Upper lobe of right lung (tissue), 1 donor: Measurements from ENCODE around the gene CNTNAP2. TPM values are rescaled to one million over a fixed set of nuclear protein-coding genes. Genes with fewer than 3 reads are reported as not detected.

Experiments used
- ATAC-seq: fragments of 200-7000 bp; cut with Tn5 transposase; one replicate; pipeline ENCODE4 v1.9.1; 2020; ENCODE audit warnings: mild to moderate bottlenecking, moderate library complexity
- DNase-seq: peaks from one replicate; pipeline ENCODE4 v3.0.0-alpha.2; 2020
- H3K27ac ChIP-seq: fragments of 200-600 bp; one replicate; pipeline ENCODE4 v1.8.0; 2022
- H3K27me3 ChIP-seq: fragments of 200-600 bp; one replicate; pipeline ENCODE4 v1.8.0; 2022; ENCODE audit warnings: mild to moderate bottlenecking
- H3K36me3 ChIP-seq: fragments of 200-600 bp; one replicate; pipeline ENCODE4 v1.8.0; 2022
- H3K4me1 ChIP-seq: fragments of 200-600 bp; one replicate; pipeline ENCODE4 v1.8.0; 2022
- H3K4me3 ChIP-seq: fragments of 200-600 bp; one replicate; pipeline ENCODE4 v1.8.0; 2022; ENCODE audit warnings: mild to moderate bottlenecking
- H3K9me3 ChIP-seq: fragments of 200-600 bp; one replicate; pipeline ENCODE4 v1.8.0; 2022
- intact Hi-C: fragments of 100-400 bp; cut with DNase I; formaldehyde crosslinking; loops from one replicate; pipeline ENCODE4 v1.11.0; 2022
- total RNA-seq: library from RNA; stranded (reverse); fragmentation: NEBNext Ultra II Directional; extraction: Animal tissue kit (Norgen Biotek cat#: 25700); gene quantifications from one replicate; pipeline ENCODE4 v1.2.1, GENCODE V29; 2021
- TF ChIP-seq, protein P1 (sequence below): fragments of 200-600 bp; IDR thresholded peaks from one replicate; pipeline ENCODE4 v1.8.0; 2022; ENCODE audit warnings: antibody characterized with exemption
- donor health status: DM: no; HTN: yes; CAD: no; lungs with severe emphysema.

CNTNAP2 gene
- total RNA-seq, 1 donor from 2014 or later: 0.41 TPM

DNA sequence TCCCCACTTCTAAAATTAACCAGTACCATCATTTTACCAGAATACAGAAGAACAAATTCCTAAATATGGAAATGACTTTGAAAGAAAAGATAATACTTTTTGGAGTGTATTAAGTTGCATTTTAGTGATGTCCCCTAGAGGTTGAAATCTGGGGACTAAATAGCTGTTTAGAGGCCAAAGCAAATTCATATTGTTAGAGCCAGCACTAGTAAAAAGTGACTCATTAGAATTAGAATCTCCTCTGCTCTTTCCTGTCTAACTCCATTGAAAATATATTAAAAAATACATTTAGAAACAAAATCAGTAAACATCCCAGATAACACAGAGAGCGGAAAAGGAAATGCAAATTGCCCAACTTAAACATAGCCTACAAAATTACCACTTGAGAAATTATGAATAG lies 1284.3 kb downstream of the CNTNAP2 start:
- Histone ChIP-seq H3K36me3 (no peaks in the 10 kb centered on the region), H3K27ac (no peak overlapping the region), H3K27me3 (no peaks in the 10 kb centered on the region), H3K4me3 (no peak overlapping the region), H3K4me1 (no peaks in the 10 kb centered on the region), H3K9me3 (no peaks in the 10 kb centered on the region)
- TF ChIP-seq, protein P1, sequence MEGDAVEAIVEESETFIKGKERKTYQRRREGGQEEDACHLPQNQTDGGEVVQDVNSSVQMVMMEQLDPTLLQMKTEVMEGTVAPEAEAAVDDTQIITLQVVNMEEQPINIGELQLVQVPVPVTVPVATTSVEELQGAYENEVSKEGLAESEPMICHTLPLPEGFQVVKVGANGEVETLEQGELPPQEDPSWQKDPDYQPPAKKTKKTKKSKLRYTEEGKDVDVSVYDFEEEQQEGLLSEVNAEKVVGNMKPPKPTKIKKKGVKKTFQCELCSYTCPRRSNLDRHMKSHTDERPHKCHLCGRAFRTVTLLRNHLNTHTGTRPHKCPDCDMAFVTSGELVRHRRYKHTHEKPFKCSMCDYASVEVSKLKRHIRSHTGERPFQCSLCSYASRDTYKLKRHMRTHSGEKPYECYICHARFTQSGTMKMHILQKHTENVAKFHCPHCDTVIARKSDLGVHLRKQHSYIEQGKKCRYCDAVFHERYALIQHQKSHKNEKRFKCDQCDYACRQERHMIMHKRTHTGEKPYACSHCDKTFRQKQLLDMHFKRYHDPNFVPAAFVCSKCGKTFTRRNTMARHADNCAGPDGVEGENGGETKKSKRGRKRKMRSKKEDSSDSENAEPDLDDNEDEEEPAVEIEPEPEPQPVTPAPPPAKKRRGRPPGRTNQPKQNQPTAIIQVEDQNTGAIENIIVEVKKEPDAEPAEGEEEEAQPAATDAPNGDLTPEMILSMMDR: no peak
- no peak for DNase-seq
- intact Hi-C loops: no loop called here
- no peak for ATAC-seq

DNA sequence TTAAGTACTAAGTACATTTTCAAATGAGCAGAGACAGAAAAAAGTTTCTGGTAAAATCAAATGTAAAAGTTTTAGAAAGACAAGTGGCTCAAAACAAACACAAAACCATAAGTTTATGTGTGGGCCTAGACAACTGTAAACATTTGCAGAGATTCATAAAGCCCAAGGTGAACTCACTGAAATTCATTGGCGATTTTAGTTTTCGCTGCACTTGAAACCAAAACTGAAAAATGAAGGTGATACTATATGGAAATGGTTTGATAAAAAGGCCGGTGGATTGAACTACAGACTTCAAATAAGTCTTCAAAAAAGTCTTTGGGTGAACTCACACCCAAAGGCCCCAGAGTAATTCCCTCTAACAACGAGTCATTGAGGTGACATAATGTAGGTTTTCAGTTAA lies 1289.0 kb downstream of the CNTNAP2 start:
- Histone ChIP-seq H3K27ac (no peak overlapping the region), H3K27me3 (no peaks in the 10 kb centered on the region), H3K4me3 (no peak overlapping the region), H3K36me3 (no peaks in the 10 kb centered on the region), H3K4me1 (no peaks in the 10 kb centered on the region), H3K9me3 (no peaks in the 10 kb centered on the region)
- DNase-seq: no peak
- ATAC-seq: no peak
- intact Hi-C loops: no loop called here
- TF ChIP-seq, protein P1: no peak

DNA sequence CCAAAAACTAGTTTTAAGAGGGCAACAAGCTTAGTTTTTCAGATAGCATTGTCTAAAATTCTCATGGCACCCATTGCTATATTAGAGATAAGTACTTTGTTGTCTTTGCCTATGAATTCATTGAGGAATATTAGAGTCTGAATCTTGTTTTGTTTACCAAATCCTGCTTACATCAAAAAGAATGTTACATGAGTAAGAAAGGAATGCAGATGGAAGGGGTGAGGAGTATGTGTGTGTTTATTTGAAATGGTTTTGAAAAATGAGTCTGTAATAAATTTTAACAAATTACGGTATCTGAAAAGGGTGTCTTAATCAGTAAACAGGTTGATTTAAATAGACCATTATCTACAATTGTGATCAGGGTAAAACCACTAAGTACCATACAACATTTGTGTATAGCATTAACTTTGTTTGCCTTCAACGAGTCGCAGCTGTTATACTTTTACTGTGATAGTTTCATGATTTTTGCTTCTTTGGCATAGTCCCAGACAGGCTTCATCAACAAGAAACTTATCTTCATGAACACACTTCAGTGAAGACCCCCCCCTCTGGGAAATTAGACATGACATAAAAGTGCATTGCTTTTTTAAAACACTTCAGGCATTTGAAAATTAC lies 1290.0 kb downstream of the CNTNAP2 start:
- H3K27me3 ChIP-seq: no peaks in the 10 kb centered on the region
- no peaks in the 10 kb centered on the region for H3K36me3 ChIP-seq
- TF ChIP-seq, protein P1: no peak
- H3K4me3 ChIP-seq: no peak overlapping the region
- DNase-seq: no peak
- no peaks in the 10 kb centered on the region for H3K9me3 ChIP-seq
- H3K27ac ChIP-seq: no peak overlapping the region
- ATAC-seq: no peak
- no peaks in the 10 kb centered on the region for H3K4me1 ChIP-seq
- intact Hi-C loops: no loop called here

DNA sequence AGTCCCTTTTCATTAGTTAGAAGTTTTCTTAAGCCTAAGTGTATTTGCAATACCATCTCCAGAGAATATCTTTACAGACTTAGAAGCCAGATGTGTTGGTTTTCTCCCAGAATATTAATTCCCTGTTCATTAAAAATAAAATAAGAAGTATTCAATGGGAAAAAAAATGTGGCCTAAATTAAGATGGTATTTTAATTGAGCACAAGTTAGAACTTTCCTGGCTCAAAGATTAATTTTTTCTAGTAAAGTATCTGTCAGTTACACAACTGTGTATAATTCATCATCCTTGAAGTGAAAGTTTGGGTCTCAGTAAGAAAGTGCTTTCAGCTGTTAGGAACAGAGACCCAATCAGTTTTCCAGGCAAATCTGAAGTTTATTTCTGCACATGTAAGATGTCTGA lies 1294.5 kb downstream of the CNTNAP2 start:
- no peak overlapping the region for H3K27ac ChIP-seq
- no peaks in the 10 kb centered on the region for H3K4me1 ChIP-seq
- no peaks in the 10 kb centered on the region for H3K36me3 ChIP-seq
- intact Hi-C loops: no loop called here
- DNase-seq (no peak), ATAC-seq (no peak)
- no peak overlapping the region for H3K4me3 ChIP-seq
- TF ChIP-seq, protein P1: no peak
- H3K27me3 ChIP-seq: no peaks in the 10 kb centered on the region
- H3K9me3 ChIP-seq: no peaks in the 10 kb centered on the region

DNA sequence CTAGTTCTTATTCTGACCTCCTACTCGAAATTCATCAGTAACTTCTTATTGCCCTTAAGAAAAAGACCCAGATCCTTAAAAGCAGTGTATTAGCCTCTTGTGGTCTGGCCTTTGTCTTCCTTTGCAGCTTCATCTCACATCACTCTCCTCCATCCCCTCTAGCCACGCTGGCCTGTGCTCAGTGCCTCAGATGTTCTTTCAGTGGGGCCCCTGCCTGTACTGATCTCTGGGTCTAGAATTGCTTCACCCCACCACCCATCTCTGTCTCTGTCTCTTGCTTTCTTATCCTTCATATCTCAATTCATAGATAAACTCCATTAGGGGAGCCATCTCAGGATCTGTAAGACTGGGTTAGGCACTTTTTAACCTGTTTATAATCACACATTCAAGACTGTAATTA lies 1295.5 kb downstream of the CNTNAP2 start:
- Histone ChIP-seq H3K27me3 (no peaks in the 10 kb centered on the region), H3K36me3 (no peaks in the 10 kb centered on the region), H3K27ac (no peak overlapping the region), H3K4me1 (no peaks in the 10 kb centered on the region), H3K9me3 (no peaks in the 10 kb centered on the region), H3K4me3 (no peak overlapping the region)
- TF ChIP-seq, protein P1: no peak
- intact Hi-C loops: no loop called here
- ATAC-seq (peak; percentile 25), DNase-seq (no peak)
